Pancreas (tissue), 10 donors: ENCODE results near the gene GALM. TPM values are rescaled to one million over a fixed set of nuclear protein-coding genes. Genes with fewer than 3 reads are reported as not detected.
"Not testable (repeated sequence)": the region's sequence is repeated elsewhere in the genome, so short reads cannot be mapped to it uniquely, and the experiment has no call there.

Experiments
- ATAC-seq, 4 donors: fragments of 200-7000 bp; cut with Tn5 transposase; one replicate each; pipeline versions ENCODE4 v1.8.0 to v1.9.1; 2020; ENCODE audit warnings: mild to moderate bottlenecking in 4 of 4, moderate library complexity in 4 of 4
- DNase-seq, 6 donors: peaks; one replicate each; pipeline ENCODE4 v3.0.0-alpha.2; 2020
- FAIRE-seq: peaks from 2 replicates; lab custom pipeline; 2012; peaks lifted over from hg19 to GRCh38; lab: Jason Lieb, UNC
- H3K27ac ChIP-seq, 4 donors: fragments of 200-600 bp; sonication (generic); 1 replicate in 3 of 4; 2 replicates in 1 of 4; pipeline versions ENCODE4 v1.5.0 to v1.8.0; 2020
- H3K27me3 ChIP-seq, 4 donors: fragments of 200-600 bp; one replicate each; pipeline ENCODE4 v1.8.0; 2021
- H3K36me3 ChIP-seq, 3 donors: fragments of 200-600 bp; sonication (generic) in 1 of 3; one replicate each; pipeline versions ENCODE4 v1.5.0 to v1.8.0; 2020 to 2021
- H3K4me1 ChIP-seq, 3 donors: fragments of 200-600 bp; one replicate each; pipeline ENCODE4 v1.8.0; 2021
- H3K4me3 ChIP-seq, 4 donors: fragments of 200-600 bp; sonication (generic) in 2 of 4; one replicate each; pipeline versions ENCODE4 v1.5.0 to v1.8.0; 2020 to 2021
- H3K9me3 ChIP-seq, 4 donors: fragments of 200-600 bp; one replicate each; pipeline ENCODE4 v1.8.0; 2021
- CTCF ChIP-seq, 4 donors: fragments of 200-600 bp; sonication (generic) in 3 of 4; IDR thresholded peaks; one replicate each; pipeline versions ENCODE4 v1.5.0 to v1.8.0; 2021; ENCODE audit warnings: antibody characterized with exemption in 4 of 4
- WGBS, 2 donors: extraction: QIAGEN DNeasy Blood & Tissue Kit; methylation state at CpG; one replicate each; pipeline ENCODE4 v1.1.7; 2013; 5-methylcytosine and 5-hydroxymethylcytosine counted together
- intact Hi-C, 3 donors: fragments of 100-400 bp; cut with DNase I; formaldehyde crosslinking; loops; one replicate each; pipeline versions ENCODE4 v1.11.1 to v1.14.2; 2022
- polyA plus RNA-seq, 2 donors: library from polyadenylated mRNA; stranded (reverse); fragments of 200-250 nt; gene quantifications; one replicate each; pipeline ENCODE4 v1.2.3, GENCODE V29; 2013
- total RNA-seq, 6 donors: library from RNA; stranded (reverse); fragmentation: NEBNext Ultra II Directional in 4 of 6; extraction: Animal tissue kit (Norgen Biotek cat#: 25700) in 4 of 6; gene quantifications; one replicate each; pipeline versions ENCODE4 v1.2.1 to v1.2.4, GENCODE V29; 2021 to 2023
- donor health status: healthy with polysubstance abuse.
- donor health status: DM: no; HTN: no; CAD: no; lungs with moderate emphysema.
- donor health status: DM: no; HTN: no; CAD: no.
- donor health status: control.
- donor health status: control.
- donor health status: Bipolar disorder and iron deficiency.
- donor health status: DM: yes; HTN: yes; CAD: no.
- donor health status: DM: no; HTN: no; CAD: no.
- donor health status: DM: no; HTN: no; CAD: no.
- donor health status: DM: yes; HTN: yes; CAD: no.

GALM gene
- total and polyA plus RNA-seq, 8 donors: 5.4 to 10.9 (median 7.4) TPM

DNA sequence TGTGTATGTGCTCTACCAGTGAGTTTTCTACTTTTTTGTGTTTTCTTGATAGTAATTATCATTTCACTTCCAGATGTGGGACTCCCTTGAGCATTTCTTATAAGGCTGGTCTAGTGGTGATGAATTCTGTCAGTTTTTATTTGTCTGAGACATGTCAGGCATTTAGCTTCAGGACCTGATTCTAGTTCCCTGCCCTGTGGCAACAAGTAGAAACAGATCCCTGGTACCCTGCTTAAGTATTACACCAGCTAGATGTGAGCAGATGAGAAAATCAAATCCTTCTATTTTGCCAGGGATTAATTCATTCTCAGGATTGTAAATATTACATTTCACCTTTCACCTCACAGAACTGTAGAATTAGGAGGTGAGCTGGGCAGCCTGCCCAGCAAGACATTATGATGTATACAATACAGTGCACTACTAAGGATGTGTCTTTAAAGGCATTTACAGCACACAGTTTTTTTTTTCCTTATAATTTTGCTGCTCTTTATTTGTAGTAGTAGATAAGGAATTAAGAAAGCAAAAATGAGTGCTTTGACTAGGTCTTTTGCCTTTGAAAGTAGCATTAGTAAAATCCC is 35.1 kb downstream of the GALM start:
- Histone ChIP-seq H3K27ac (no peak overlapping the region), H3K27me3 (no peaks in the 10 kb centered on the region), H3K36me3 (no peaks in the 10 kb centered on the region), H3K4me1 (peaks cover 0 to 14% (median 4%) of the 10 kb centered on the region in 3 donors), H3K9me3 (no peaks in the 10 kb centered on the region), H3K4me3 (no peak overlapping the region)
- DNase-seq: no peak
- no peak for TF ChIP-seq CTCF (IDR thresholded peaks at IDR 0.05)
- FAIRE-seq: no peak
- no peak for ATAC-seq
- intact Hi-C loops: no loop called here

- no peak for ATAC-seq
- no peak overlapping the region for H3K27ac ChIP-seq
- WGBS, 2 donors: 86 to 90% methylated on average over 4 of the region's 4 CpGs
- TF ChIP-seq CTCF (IDR thresholded peaks at IDR 0.05): no peak
- intact Hi-C loops: no loop called here
- peaks cover 0 to 13% (median 4%) of the 10 kb centered on the region in 3 donors for H3K4me1 ChIP-seq
- no peak overlapping the region for H3K4me3 ChIP-seq
- no peak for DNase-seq
- H3K9me3 ChIP-seq: no peaks in the 10 kb centered on the region
- no peak for FAIRE-seq
- H3K27me3 ChIP-seq: no peaks in the 10 kb centered on the region
- H3K36me3 ChIP-seq: no peaks in the 10 kb centered on the region
These were observed 35.6 kb downstream of the GALM start for GRCh38 chr2:38701542-38701941.

DNA sequence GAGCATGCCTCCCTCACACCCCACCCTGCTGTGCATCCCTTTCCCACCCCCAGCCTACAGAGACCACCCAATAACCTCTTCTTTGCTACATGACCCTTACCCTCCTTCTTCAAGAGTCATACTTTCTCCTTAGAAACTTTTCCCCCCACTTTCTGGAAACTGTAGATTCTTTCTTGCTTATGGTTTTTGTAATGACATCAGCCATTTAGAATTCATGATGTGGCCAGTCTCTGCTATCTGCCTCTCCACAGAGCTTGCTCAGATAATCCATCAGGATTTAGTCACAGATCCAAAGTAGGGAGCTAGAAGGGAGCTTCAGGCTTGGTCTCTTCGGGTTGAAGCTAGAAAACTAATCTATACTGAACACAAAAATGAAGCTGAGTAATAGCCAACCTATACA is 36.5 kb downstream of the GALM start:
- DNase-seq (no peak), ATAC-seq (no peak), FAIRE-seq (no peak)
- WGBS, 2 donors: 86 to 92% methylated on average over 1 of the region's 1 CpG
- H3K36me3 ChIP-seq: no peaks in the 10 kb centered on the region
- peaks cover 0 to 6% (median 0%) of the 10 kb centered on the region in 3 donors for H3K4me1 ChIP-seq
- no peak for TF ChIP-seq CTCF (IDR thresholded peaks at IDR 0.05)
- intact Hi-C loops: no loop called here
- H3K9me3 ChIP-seq: no peaks in the 10 kb centered on the region
- H3K27me3 ChIP-seq: no peaks in the 10 kb centered on the region
- H3K27ac ChIP-seq: no peak overlapping the region
- H3K4me3 ChIP-seq: no peak overlapping the region

DNA sequence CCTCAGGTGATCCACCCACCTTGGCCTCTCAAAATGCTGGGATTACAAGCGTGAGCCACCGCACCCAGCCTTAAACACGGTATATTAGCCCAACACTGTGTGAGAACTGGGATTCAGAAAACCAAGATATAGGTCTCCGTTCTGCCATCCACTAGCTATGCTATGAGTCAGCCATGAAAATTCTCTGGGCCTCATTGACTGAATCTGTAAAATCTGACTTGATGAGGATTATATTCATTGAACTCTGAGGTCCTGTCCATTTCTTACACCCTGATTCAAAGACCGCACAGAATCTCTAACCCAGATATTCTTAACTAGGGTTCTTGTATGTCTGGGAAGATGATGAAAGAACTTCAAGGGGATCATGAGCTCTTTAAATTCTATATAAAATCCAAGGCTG is 37.4 kb downstream of the GALM start:
- WGBS, 2 donors: 98% methylated on average over 5 of the region's 5 CpGs
- not testable (repeated sequence) for FAIRE-seq

DNA sequence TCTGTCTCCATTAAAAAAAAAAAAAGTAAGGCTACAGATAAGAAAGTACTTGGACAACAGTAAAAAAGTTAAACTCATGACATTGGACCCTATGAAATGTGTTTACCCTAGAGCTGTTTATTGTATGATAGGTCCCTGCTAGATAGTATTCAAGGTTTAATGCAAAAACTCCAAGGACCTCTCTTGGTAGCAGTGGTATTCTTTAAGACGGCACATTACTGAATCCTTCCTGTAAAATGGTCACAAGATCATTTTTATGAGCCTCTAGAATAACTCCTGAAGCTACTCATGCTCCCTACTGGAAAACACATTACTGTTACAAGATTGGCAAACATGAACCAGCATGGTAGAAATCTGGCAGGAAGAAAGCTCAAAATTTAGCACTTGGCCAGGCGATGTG is 38.8 kb downstream of the GALM start:
- TF ChIP-seq CTCF (IDR thresholded peaks at IDR 0.05): no peak

More for the DNA sequence above, 37.4 kb downstream of the GALM start:
- DNase-seq, ATAC-seq, H3K27me3 ChIP-seq, intact Hi-C loops, H3K36me3 ChIP-seq, H3K4me1 ChIP-seq, H3K4me3 ChIP-seq, H3K27ac ChIP-seq, H3K9me3 ChIP-seq: not testable (repeated sequence)

More for the DNA sequence above, 38.8 kb downstream of the GALM start:
- Histone ChIP-seq H3K4me3 (no peak overlapping the region), H3K4me1 (no peaks in the 10 kb centered on the region), H3K9me3 (no peaks in the 10 kb centered on the region), H3K36me3 (no peaks in the 10 kb centered on the region), H3K27ac (peak overlapping the region in 1 of 4 donors; percentile 27), H3K27me3 (no peaks in the 10 kb centered on the region)
- peak in 3 of 4 donors; percentile 12 to 70 (median 58) for ATAC-seq
- intact Hi-C loops: no loop called here
- no peak for DNase-seq
- no peak for FAIRE-seq
- WGBS, 2 donors: 43 to 54% methylated on average over 2 of the region's 2 CpGs
